G401 (cell line): ENCODE measurements around the gene ZNF556. TPM values are rescaled to one million over a fixed set of nuclear protein-coding genes. Genes with fewer than 3 reads are reported as not detected.
A peak's percentile ranks its signal among the peaks of the same experiment; 100 is the strongest.

Experiments
- DNase-seq: peaks from one replicate; pipeline ENCODE4 v3.0.0-alpha.2; 2015; ENCODE audit warnings: low spot score
- in situ Hi-C: cut with HindIII; loops from 2 replicates; pipeline ENCODE4 v1.10.0; 2016; ENCODE audit warnings: low sequenced_read_pairs, mixed read lengths
- total RNA-seq: library from RNA; depleted of rRNA; stranded (reverse); fragments of >200 nt; shearing (Covaris generic); gene quantifications from 2 replicates; pipeline ENCODE4 v1.2.3, GENCODE V29; 2014; rRNA removed

The ZNF556 gene
- 0.25 and 0.31 TPM in 2 replicates for total RNA-seq

DNA sequence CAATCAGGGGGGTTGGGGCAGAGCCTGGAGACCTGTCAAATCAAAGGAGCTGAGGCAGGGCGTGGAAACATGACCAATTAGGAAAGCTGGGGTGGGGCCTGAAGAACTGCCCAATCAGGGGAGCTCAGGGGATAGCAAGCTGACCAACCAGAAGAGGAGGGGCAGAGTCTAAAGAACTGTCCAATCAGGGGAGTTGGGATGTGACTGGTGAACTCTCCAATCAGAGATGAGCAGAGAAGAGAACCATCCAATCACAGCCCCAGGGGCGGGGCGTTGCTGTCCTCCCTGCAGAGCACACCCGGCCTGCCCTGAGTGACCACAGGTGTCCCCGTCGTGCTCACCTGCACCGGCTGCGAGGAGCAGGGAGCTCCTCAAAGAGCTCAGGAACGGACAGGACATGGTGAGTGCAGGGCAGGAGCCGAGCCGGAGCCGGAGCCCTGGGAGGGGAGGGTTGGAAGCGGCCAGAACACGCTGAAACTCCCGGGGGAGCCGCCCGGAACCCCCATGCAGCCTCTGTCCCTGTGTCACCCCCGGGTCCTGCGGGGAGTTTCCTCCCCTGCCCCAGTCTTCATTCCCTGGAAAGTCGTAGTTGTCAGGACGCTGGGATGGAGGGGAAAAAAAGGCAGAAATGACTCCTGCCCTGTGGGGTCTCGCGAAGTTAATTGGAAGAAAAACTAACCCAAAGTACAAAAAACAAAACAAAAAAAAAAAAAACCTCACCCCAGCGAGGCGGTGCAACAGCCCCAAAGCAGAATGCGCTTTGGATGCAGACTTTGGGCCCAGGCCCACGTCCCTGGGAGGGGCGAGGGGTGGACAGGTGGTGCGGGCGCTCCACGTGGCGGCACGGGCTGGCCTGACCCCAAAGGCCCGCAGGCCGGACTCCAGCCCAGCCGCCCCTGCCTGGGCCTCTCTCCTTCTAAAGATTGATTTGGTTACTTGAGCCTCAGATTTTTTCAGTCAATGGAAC, at the start of gene ZNF556:
Gene ZNF556, plus strand, starts transcription at position 311 of the 967 bp plus-strand sequence. Its CDS starts 87 bp downstream, at position 398.
- DNase-seq: peak; percentile 100
- in situ Hi-C loops: no loop called here

DNA sequence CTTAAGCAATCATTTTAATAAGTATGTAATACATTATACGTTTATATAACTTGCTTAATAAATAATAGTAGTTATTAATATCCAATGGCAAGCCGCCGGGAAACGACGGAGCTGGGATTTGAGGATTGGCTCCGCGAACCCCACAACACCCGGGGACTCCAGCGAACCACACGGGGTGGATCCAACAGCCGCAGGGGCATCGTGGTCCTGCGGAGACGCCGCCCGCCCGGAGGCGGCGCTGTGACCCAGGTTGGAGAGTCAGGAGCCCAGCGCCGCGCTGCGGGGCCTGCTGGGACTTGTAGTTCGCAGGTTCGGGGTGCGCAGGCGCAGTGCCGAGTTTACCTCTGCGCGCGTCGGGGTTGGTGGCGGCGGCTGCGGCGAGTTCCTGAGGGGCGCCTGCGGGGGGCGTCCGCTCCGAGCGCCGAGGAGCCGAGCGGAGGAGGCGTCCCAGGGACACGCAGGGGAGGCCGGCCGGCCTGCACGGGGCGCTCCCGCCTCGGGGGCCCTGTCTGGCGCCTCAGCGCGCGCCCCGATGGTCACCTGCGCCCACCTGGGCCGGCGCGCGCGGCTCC, 47.5 kb upstream of the ZNF556 start, which contains the start of gene ZNF554:
Gene ZNF554, plus strand, starts transcription at position 329 of the 572 bp plus-strand sequence. Its CDS starts 204 bp downstream, at position 533.
- in situ Hi-C loops: no loop called here
- peak; percentile 94 for DNase-seq

- no peak for DNase-seq
- in situ Hi-C loops: no loop called here
These were observed 46.9 kb upstream of the ZNF556 start for GRCh38 chr19:2820112-2820702.

- DNase-seq: no peak
- in situ Hi-C loops: no loop called here
These were observed 44.3 kb upstream of the ZNF556 start for GRCh38 chr19:2822846-2823245.

GRCh38 chr19:2823646-2824045, 43.5 kb upstream of the ZNF556 start:
- in situ Hi-C loops: no loop called here
- no peak for DNase-seq

GRCh38 chr19:2824129-2824528, 43.0 kb upstream of the ZNF556 start:
- in situ Hi-C loops: no loop called here

GRCh38 chr19:2827022-2827421, 40.1 kb upstream of the ZNF556 start:
- no peak for DNase-seq
- in situ Hi-C loops: no loop called here

More at GRCh38 chr19:2824129-2824528, 43.0 kb upstream of the ZNF556 start:
- no peak for DNase-seq

DNA sequence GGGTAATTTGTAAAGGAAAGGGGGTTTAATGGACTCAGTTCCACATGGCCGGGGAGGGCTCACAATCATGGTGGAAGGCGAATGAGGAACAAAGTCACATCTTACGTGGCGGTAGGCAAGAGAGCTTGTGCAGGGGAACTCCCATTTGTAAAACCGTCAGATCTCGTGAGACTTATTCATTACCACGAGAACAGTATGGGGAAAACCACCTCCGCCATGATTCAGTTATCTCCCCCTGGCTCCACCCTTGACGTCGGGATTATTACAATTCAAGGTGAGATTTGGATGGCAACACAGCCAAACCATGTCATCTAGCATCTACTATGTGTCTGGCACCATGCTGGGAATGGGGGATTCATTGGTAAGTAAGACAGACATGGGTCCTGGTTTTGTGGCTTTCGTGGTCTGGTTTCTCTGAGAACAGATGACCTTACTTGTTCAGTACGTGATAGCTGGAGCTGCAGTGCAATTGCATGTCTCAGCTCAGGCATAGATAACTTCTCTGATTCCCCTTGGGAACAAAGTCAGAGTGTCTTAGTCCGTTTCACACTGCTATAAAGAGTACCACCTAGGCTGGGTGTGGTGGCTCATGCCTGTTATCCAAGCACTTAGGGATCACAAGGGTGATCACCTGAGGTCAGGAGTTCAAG, 39.2 kb upstream of the ZNF556 start:
- in situ Hi-C loops: no loop called here
- DNase-seq: no peak

DNA sequence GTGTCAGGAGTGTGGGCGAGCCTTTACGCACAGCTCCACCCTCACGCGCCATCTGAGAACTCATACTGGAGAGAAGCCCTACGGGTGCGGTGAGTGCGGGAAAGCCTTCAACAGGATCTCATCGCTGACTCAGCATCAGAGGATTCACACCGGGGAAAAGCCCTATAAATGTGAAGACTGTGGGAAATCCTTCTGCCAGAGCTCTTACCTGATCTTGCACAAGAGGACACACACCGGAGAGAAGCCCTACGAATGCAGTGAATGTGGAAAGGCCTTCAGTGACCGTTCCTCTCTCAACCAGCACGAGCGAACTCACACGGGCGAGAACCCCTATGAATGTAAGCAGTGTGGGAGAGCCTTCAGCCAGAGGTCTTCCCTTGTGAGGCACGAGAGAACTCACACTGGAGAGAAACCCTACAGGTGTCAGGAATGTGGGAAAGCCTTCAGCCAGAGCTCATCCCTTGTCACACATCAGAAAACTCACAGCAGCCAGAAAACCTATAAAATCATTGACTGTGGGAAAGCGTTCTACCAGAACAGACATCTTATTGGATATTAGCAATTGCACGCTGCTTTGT, 32.8 kb upstream of the ZNF556 start:
- in situ Hi-C loops: no loop called here
- no peak for DNase-seq

DNA sequence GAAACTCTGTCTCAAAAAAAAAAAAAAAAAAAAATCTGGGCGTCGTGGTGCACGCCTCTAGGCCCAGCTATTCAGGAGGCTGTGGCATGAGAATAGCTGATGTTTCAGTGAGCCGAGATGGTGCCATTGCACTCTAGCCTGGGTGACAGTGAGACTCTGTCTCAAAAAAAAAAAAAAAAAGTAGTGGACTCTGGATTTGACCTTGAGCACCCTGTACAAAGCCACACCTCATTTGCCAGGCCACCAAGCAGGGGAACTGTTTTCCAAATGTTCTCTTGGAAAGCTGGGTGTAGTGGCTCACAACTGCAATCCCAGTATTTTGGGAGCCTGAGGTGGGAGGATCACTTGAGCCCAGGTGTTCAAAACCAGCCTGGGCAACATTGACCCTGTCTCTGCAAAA, 29.7 kb upstream of the ZNF556 start:
- no peak for DNase-seq

GRCh38 chr19:2840794-2841791, 26.0 kb upstream of the ZNF556 start, which contains the start of gene ZNF555:
Gene ZNF555, plus strand, starts transcription at chr19:2841475. Its CDS starts 98 bp downstream, at chr19:2841573.
- DNase-seq: peak; percentile 100
- in situ Hi-C loops: no loop called here

More for the DNA sequence above, 29.7 kb upstream of the ZNF556 start:
- in situ Hi-C loops: no loop called here

DNA sequence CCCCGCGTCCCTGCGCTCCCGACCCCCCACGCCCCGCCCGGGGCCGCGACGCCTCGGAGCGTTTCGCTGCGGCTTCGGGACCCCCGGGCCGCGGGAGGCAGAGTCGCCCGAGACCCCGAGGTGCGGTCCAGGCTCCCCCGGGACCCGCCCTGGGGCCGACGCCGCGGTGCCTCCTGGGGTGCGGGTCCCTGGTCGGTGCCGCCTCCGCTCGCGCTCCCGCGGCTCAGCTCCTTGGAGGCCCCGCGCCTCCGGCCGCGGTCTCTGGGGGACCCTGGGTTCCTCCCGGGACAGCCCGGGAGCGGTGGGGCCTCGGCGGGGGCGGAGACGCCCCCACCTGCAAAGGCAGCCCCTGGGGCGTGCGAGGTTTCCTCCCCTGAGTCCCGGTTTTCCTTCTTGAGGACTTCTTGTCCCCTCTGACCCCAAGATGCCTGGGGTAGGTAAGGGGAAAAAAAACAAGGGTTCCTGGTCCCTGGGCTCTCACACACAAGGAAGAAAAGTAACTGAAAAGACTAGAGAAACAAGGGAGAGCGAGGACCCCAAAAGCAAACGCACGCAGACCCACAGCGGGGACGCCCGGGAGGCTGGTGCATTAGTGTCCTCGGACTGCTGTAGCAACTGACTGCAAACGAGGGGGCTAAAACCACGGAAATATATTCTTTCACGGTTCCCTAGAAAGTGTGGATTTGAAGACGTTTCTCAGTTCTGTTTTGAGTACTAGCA, 25.1 kb upstream of the ZNF556 start:
- in situ Hi-C loops: no loop called here
- DNase-seq: peak; percentile 4

GRCh38 chr19:2845107-2845506, 22.0 kb upstream of the ZNF556 start:
- in situ Hi-C loops: no loop called here
- no peak for DNase-seq

DNA sequence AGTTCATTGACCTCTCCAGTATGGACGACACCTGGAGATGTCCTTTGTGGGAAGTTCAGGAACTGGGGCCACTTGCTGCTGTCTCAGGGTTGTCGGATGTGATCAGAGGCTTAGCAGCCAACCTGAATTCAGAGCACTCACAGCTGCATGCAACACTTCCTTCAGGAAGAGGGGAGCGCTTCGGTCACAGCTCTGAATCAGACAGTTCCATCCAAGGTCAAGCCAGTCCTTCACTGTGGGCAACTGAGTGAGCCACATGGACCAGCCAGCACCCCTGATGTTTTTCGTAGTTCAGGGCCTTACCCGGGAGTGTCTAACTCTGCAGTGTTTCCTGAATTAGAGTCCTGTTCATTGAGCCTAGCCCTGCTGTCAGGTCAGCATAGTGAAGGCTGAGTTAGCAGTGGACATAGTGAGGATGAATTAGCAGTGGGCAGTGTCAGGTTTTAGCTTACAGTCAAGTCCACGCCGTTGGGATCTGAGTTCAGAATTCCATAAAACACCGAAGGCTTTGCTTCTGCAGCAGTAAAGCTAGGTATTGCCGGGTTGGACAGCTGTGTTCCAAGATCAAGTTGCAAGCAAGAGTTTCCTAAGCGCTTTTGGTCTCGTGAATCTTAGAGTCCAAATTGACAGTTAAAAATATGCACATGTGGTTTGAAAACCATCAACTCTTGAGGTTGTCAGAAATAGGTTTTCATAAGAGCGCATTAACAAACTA, 20.8 kb upstream of the ZNF556 start:
- no peak for DNase-seq
- in situ Hi-C loops: no loop called here

DNA sequence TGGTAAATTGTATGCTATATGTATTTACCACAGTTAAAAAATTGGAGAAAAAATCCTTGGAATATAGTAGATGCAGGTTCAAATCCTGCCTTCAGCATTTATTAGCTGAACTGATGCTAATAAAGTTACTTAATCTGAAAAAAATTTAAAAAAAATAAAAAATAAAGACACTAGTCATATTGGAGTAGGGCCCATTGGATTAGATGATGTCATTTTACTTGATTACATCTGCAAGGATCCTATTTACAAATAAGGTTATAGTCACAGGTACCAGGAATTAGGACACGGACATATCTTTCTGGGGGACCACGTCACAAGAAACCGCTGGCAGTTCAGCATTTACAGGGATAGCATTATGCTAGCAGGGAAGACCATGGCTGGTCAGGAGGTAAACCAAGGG, 19.6 kb upstream of the ZNF556 start:
- no peak for DNase-seq
- in situ Hi-C loops: no loop called here

GRCh38 chr19:2848616-2849015, 18.5 kb upstream of the ZNF556 start:
- DNase-seq: no peak
- in situ Hi-C loops: no loop called here
